DND-41 (cell line): ENCODE results near the gene SNX25.

Experiments
- ATAC-seq: fragments of 200-7000 bp; cut with Tn5 transposase; 3 replicates; pipeline ENCODE4 v1.9.1; 2021; ENCODE audit warnings: low read depth; ENCODE audit not compliant: insufficient read depth
- DNase-seq: peaks from one replicate; pipeline ENCODE4 v3.0.0-alpha.2; 2020
- H2AFZ ChIP-seq: 2 replicates; pipeline ENCODE4 v1.6.0; 2012; ENCODE audit warnings: low read depth, low read length
- H3K27ac ChIP-seq: 2 replicates; pipeline ENCODE4 v1.5.1; 2012; ENCODE audit warnings: low read length, inconsistent platforms
- H3K27me3 ChIP-seq: fragments of 200-600 bp; sonication (generic); 2 replicates; pipeline ENCODE4 v1.6.0; 2012; ENCODE audit warnings: low read length, mild to moderate bottlenecking, inconsistent platforms; ENCODE audit not compliant: insufficient read depth, poor library complexity
- H3K36me3 ChIP-seq: 2 replicates; pipeline ENCODE4 v1.5.1; 2012; ENCODE audit warnings: low read length, inconsistent platforms; ENCODE audit not compliant: insufficient read depth
- H3K4me1 ChIP-seq: 2 replicates; pipeline ENCODE4 v1.5.1; 2012; ENCODE audit warnings: mild to moderate bottlenecking, low read length; ENCODE audit not compliant: insufficient read depth
- H3K4me2 ChIP-seq: 2 replicates; pipeline ENCODE4 v1.6.0; 2012; ENCODE audit warnings: mild to moderate bottlenecking, moderate library complexity, low read length, inconsistent platforms; ENCODE audit not compliant: insufficient read depth
- H3K4me3 ChIP-seq, 2 experiments: fragments of 200-600 bp in 1 of 2; shearing (Covaris generic) in 1 of 2; 2 replicates each; pipeline ENCODE4 v1.5.1; 2012 to 2016; ENCODE audit warnings: inconsistent platforms in 2 of 2, low read length in 2 of 2, mild to moderate bottlenecking in 2 of 2, low read depth in 1 of 2, moderate library complexity in 1 of 2
- H3K79me2 ChIP-seq: 2 replicates; pipeline ENCODE4 v1.6.0; 2012; ENCODE audit warnings: low read length, inconsistent platforms; ENCODE audit not compliant: insufficient read depth
- H3K9ac ChIP-seq: 2 replicates; pipeline ENCODE4 v1.6.0; 2012; ENCODE audit warnings: low read depth, mild to moderate bottlenecking, inconsistent platforms, low read length, moderate library complexity
- H3K9me3 ChIP-seq: 2 replicates; pipeline ENCODE4 v1.5.1; 2012; ENCODE audit warnings: low read length, moderate library complexity, mild to moderate bottlenecking, inconsistent platforms; ENCODE audit not compliant: insufficient read depth, severe bottlenecking
- H4K20me1 ChIP-seq: 2 replicates; pipeline ENCODE4 v1.6.0; 2012; ENCODE audit warnings: low read length; ENCODE audit not compliant: insufficient read depth
- CTCF ChIP-seq: IDR thresholded peaks from 2 replicates; pipeline ENCODE4 v1.5.1; 2012; ENCODE audit warnings: borderline replicate concordance, low read length, moderate library complexity, mild to moderate bottlenecking; ENCODE audit not compliant: poor library complexity, severe bottlenecking; ENCODE audit errors: extremely low read depth
- EZH2 ChIP-seq: IDR thresholded peaks from 3 replicates; pipeline ENCODE4 v1.6.1; 2012; ENCODE audit warnings: borderline replicate concordance, low read depth, mild to moderate bottlenecking, moderate library complexity, low read length, inconsistent platforms; ENCODE audit not compliant: severe bottlenecking

The SNX25 gene

GRCh38 chr4:185287031-185287430 lies 77.6 kb downstream of the SNX25 start:
- no peak overlapping the region for H2AFZ ChIP-seq
- DNase-seq (no peak), ATAC-seq (no peak)
- H3K27me3 ChIP-seq = peaks cover 20% of the 10 kb centered on the region
- no peaks in the 10 kb centered on the region for H3K36me3 ChIP-seq
- no peaks in the 10 kb centered on the region for H4K20me1 ChIP-seq
- no peak overlapping the region for H3K4me3 ChIP-seq
- H3K9ac ChIP-seq = no peak overlapping the region
- H3K4me1 ChIP-seq = no peaks in the 10 kb centered on the region
- H3K79me2 ChIP-seq = no peaks in the 10 kb centered on the region
- H3K9me3 ChIP-seq = no peaks in the 10 kb centered on the region
- no peak for TF ChIP-seq EZH2
- TF ChIP-seq CTCF = no peak
- H3K4me2 ChIP-seq = no peak overlapping the region
- no peak overlapping the region for H3K27ac ChIP-seq

- Histone ChIP-seq H3K4me2 (no peak overlapping the region), H2AFZ (no peak overlapping the region), H3K79me2 (no peaks in the 10 kb centered on the region), H3K4me1 (no peaks in the 10 kb centered on the region), H3K9me3 (no peaks in the 10 kb centered on the region), H3K27ac (no peak overlapping the region), H3K36me3 (no peaks in the 10 kb centered on the region), H3K27me3 (peaks cover 17% of the 10 kb centered on the region), H3K9ac (no peak overlapping the region), H3K4me3 (no peak overlapping the region), H4K20me1 (no peaks in the 10 kb centered on the region)
- TF ChIP-seq EZH2 = no peak
- TF ChIP-seq CTCF = no peak
- ATAC-seq (no peak), DNase-seq (no peak)
Observed at GRCh38 chr4:185290018-185290607, 80.7 kb downstream of the SNX25 start.

DNA sequence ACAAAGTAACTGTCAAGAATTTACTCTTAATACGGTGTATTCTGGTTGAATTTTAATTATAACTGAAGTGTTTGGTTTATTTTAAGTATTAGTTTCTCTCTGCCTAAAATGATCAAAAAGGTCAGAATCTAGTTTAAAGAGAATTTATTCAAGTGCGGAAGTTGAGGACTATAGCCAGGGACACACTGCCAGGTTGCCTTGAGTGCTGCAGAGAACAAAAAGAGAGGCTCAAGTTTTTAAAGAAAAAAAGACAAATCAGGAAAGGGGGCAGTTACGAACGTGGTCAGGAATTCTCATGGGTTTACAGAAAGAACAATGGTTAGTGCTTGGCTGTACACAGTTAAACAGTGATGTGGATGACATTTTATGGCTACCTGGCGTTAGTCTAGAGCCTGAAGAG lies 81.3 kb downstream of the SNX25 start:
- no peaks in the 10 kb centered on the region for H4K20me1 ChIP-seq
- H2AFZ ChIP-seq = no peak overlapping the region
- no peak for DNase-seq
- H3K36me3 ChIP-seq = no peaks in the 10 kb centered on the region
- ATAC-seq = no peak
- H3K9me3 ChIP-seq = no peaks in the 10 kb centered on the region
- no peaks in the 10 kb centered on the region for H3K79me2 ChIP-seq
- no peak for TF ChIP-seq CTCF
- no peak for TF ChIP-seq EZH2
- no peak overlapping the region for H3K4me2 ChIP-seq
- no peaks in the 10 kb centered on the region for H3K4me1 ChIP-seq
- H3K4me3 ChIP-seq = no peak overlapping the region
- peaks cover 17% of the 10 kb centered on the region for H3K27me3 ChIP-seq
- H3K27ac ChIP-seq = no peak overlapping the region
- H3K9ac ChIP-seq = no peak overlapping the region
